HEK293 (cell line): Measurements from ENCODE around the gene PNPO.
A peak's percentile ranks its signal among the peaks of the same experiment; 100 is the strongest.

Experiments
- BCL11A ChIP-seq: fragments of 450-650 bp; formaldehyde crosslinking; IDR thresholded peaks from 2 replicates; pipeline ENCODE4 v1.5.1; 2016; ENCODE audit warnings: low read depth, missing biosample characterization, missing genetic modification characterization
- GLI4 ChIP-seq: fragments of 450-650 bp; formaldehyde crosslinking; IDR thresholded peaks from 2 replicates; pipeline ENCODE4 v1.5.1; 2016; ENCODE audit warnings: missing biosample characterization, missing genetic modification characterization
- MYNN ChIP-seq: fragments of 450-650 bp; formaldehyde crosslinking; IDR thresholded peaks from 2 replicates; pipeline ENCODE4 v1.5.1; 2016; ENCODE audit warnings: missing biosample characterization, missing genetic modification characterization, borderline replicate concordance
- OVOL3 ChIP-seq: fragments of 450-650 bp; formaldehyde crosslinking; IDR thresholded peaks from 2 replicates; pipeline ENCODE4 v1.5.1; 2016; ENCODE audit warnings: missing biosample characterization, missing genetic modification characterization
- RBAK ChIP-seq: fragments of 450-650 bp; formaldehyde crosslinking; IDR thresholded peaks from 2 replicates; pipeline ENCODE4 v1.5.1; 2016; ENCODE audit warnings: missing biosample characterization, missing genetic modification characterization
- ZBTB17 ChIP-seq: fragments of 450-650 bp; formaldehyde crosslinking; IDR thresholded peaks from 2 replicates; pipeline ENCODE4 v1.5.1; 2016; ENCODE audit warnings: missing biosample characterization, missing genetic modification characterization
- ZBTB7A ChIP-seq: fragments of 450-650 bp; formaldehyde crosslinking; IDR thresholded peaks from 2 replicates; pipeline ENCODE4 v1.5.1; 2016; ENCODE audit warnings: low read depth, missing biosample characterization, missing genetic modification characterization
- ZNF146 ChIP-seq: fragments of 450-650 bp; formaldehyde crosslinking; IDR thresholded peaks from 2 replicates; pipeline ENCODE4 v1.5.1; 2016; ENCODE audit warnings: missing biosample characterization, missing genetic modification characterization
- ZNF175 ChIP-seq: fragments of 450-650 bp; formaldehyde crosslinking; IDR thresholded peaks from 2 replicates; pipeline ENCODE4 v1.5.1; 2016; ENCODE audit warnings: missing biosample characterization, missing genetic modification characterization
- ZNF24 ChIP-seq: fragments of 450-650 bp; formaldehyde crosslinking; IDR thresholded peaks from 2 replicates; pipeline ENCODE4 v1.5.1; 2016; ENCODE audit warnings: missing biosample characterization, missing genetic modification characterization
- ZNF391 ChIP-seq: fragments of 450-650 bp; formaldehyde crosslinking; IDR thresholded peaks from 2 replicates; pipeline ENCODE4 v1.5.1; 2016; ENCODE audit warnings: low read depth, missing biosample characterization, missing genetic modification characterization, borderline replicate concordance
- ZNF416 ChIP-seq: fragments of 450-650 bp; formaldehyde crosslinking; IDR thresholded peaks from 2 replicates; pipeline ENCODE4 v1.5.1; 2016; ENCODE audit warnings: missing biosample characterization, missing genetic modification characterization
- ZNF521 ChIP-seq: fragments of 450-650 bp; formaldehyde crosslinking; IDR thresholded peaks from 2 replicates; pipeline ENCODE4 v1.5.1; 2017; ENCODE audit warnings: missing biosample characterization, mild to moderate bottlenecking, missing genetic modification characterization
- ZNF549 ChIP-seq: fragments of 450-650 bp; IDR thresholded peaks from 2 replicates; pipeline ENCODE4 v1.5.1; 2018; ENCODE audit warnings: missing biosample characterization, missing genetic modification characterization, mild to moderate bottlenecking, inconsistent platforms, moderate library complexity
- ZNF555 ChIP-seq: fragments of 450-650 bp; formaldehyde crosslinking; conservative IDR thresholded peaks from 2 replicates; pipeline ENCODE4 v1.5.1; 2017; ENCODE audit warnings: missing biosample characterization, mild to moderate bottlenecking, missing genetic modification characterization, inconsistent platforms
- ZNF610 ChIP-seq: fragments of 450-650 bp; formaldehyde crosslinking; IDR thresholded peaks from 2 replicates; pipeline ENCODE4 v1.5.1; 2016; ENCODE audit warnings: missing biosample characterization, missing genetic modification characterization, borderline replicate concordance
- ZNF791 ChIP-seq: fragments of 450-650 bp; formaldehyde crosslinking; IDR thresholded peaks from 2 replicates; pipeline ENCODE4 v1.5.1; 2016; ENCODE audit warnings: missing biosample characterization, missing genetic modification characterization
- ZNF792 ChIP-seq: fragments of 450-650 bp; formaldehyde crosslinking; IDR thresholded peaks from 2 replicates; pipeline ENCODE4 v1.5.1; 2016; ENCODE audit warnings: missing biosample characterization, missing genetic modification characterization
- TF ChIP-seq, protein P1 (sequence below): fragments of 450-650 bp; IDR thresholded peaks from 2 replicates; pipeline ENCODE4 v1.5.1; 2018; ENCODE audit warnings: missing biosample characterization, mild to moderate bottlenecking, missing genetic modification characterization
- TF ChIP-seq, protein P2 (sequence below): fragments of 450-650 bp; formaldehyde crosslinking; IDR thresholded peaks from 2 replicates; pipeline ENCODE4 v1.5.1; 2016; ENCODE audit warnings: missing biosample characterization, missing genetic modification characterization
- TF ChIP-seq, protein P3 (sequence below): fragments of 450-650 bp; formaldehyde crosslinking; IDR thresholded peaks from 2 replicates; pipeline ENCODE4 v1.5.1; 2017; ENCODE audit warnings: missing biosample characterization, missing genetic modification characterization
- TF ChIP-seq, protein P4 (sequence below): fragments of 450-650 bp; formaldehyde crosslinking; IDR thresholded peaks from 2 replicates; pipeline ENCODE4 v1.5.1; 2016; ENCODE audit warnings: missing biosample characterization, missing genetic modification characterization
- TF ChIP-seq, protein P5 (sequence below): fragments of 450-650 bp; formaldehyde crosslinking; IDR thresholded peaks from 2 replicates; pipeline ENCODE4 v1.5.1; 2016; ENCODE audit warnings: missing biosample characterization, missing genetic modification characterization, borderline replicate concordance
- TF ChIP-seq, protein P6 (sequence below): fragments of 450-650 bp; formaldehyde crosslinking; IDR thresholded peaks from 2 replicates; pipeline ENCODE4 v1.5.1; 2016; ENCODE audit warnings: missing biosample characterization, missing genetic modification characterization, borderline replicate concordance

Gene PNPO

DNA sequence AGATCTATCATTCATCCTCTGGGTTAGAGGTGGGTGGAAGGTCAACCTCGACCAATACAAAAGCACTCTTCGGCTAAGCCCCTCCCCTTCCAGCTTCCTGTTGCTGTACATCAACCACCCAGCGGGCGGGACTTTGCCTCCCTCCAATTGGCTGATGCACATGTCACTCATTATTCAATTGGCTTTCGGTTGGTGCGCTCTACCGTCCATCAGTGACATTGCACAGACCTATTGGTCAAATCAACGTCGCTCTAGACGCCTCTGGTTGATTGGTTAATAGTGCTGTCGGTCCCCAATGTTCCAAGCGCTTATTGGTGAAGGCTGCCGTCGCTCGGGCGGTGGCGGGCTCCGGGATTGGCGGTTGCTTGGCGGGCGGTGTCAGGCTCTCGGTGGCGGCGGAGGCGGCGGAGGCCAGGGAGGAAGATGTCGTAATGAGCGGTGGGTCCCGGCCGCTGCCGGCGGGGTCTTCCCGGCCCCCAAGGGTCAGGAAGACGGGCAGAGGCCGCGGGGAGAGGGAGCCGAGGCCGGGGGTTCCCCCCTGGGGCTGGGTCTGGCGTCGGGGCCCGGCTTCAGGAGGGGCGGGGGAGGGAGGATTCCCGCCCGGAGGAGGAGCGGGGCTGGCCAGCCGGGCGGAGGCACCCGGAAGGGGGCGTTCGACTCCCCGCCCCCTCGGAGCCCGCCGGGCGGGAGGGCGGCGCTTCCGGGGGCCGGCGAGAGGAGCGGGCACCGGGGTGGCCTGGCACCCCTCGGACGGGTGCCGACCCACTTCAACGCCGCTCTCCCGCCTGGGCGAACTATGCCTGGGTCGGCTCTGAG lies 45.3 kb upstream of the PNPO start, which contains the start of gene SP2 (continued):
- TF ChIP-seq, protein P1, sequence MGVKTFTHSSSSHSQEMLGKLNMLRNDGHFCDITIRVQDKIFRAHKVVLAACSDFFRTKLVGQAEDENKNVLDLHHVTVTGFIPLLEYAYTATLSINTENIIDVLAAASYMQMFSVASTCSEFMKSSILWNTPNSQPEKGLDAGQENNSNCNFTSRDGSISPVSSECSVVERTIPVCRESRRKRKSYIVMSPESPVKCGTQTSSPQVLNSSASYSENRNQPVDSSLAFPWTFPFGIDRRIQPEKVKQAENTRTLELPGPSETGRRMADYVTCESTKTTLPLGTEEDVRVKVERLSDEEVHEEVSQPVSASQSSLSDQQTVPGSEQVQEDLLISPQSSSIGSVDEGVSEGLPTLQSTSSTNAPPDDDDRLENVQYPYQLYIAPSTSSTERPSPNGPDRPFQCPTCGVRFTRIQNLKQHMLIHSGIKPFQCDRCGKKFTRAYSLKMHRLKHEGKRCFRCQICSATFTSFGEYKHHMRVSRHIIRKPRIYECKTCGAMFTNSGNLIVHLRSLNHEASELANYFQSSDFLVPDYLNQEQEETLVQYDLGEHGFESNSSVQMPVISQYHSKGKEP (tag by site-specific recombination), result no peak
- TF ChIP-seq ZNF549, result no peak
- TF ChIP-seq ZNF146 (tag by site-specific recombination), result no peak
- TF ChIP-seq ZNF391 (tag by site-specific recombination), result peak; percentile 37; the same call in 1 of the 2 replicates
- no peak for TF ChIP-seq ZNF416 (tag by site-specific recombination)
- TF ChIP-seq, protein P2, sequence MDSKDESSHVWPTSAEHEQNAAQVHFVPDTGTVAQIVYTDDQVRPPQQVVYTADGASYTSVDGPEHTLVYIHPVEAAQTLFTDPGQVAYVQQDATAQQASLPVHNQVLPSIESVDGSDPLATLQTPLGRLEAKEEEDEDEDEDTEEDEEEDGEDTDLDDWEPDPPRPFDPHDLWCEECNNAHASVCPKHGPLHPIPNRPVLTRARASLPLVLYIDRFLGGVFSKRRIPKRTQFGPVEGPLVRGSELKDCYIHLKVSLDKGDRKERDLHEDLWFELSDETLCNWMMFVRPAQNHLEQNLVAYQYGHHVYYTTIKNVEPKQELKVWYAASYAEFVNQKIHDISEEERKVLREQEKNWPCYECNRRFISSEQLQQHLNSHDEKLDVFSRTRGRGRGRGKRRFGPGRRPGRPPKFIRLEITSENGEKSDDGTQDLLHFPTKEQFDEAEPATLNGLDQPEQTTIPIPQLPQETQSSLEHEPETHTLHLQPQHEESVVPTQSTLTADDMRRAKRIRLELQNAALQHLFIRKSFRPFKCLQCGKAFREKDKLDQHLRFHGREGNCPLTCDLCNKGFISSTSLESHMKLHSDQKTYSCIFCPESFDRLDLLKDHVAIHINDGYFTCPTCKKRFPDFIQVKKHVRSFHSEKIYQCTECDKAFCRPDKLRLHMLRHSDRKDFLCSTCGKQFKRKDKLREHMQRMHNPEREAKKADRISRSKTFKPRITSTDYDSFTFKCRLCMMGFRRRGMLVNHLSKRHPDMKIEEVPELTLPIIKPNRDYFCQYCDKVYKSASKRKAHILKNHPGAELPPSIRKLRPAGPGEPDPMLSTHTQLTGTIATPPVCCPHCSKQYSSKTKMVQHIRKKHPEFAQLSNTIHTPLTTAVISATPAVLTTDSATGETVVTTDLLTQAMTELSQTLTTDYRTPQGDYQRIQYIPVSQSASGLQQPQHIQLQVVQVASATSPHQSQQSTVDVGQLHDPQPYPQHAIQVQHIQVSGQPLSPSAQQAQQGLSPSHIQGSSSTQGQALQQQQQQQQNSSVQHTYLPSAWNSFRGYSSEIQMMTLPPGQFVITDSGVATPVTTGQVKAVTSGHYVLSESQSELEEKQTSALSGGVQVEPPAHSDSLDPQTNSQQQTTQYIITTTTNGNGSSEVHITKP, result peak; percentile 8; the same call in 1 of the 2 replicates
- no peak for TF ChIP-seq ZNF610 (tag by site-specific recombination)
- no peak for TF ChIP-seq ZNF792 (tag by site-specific recombination)
- no peak for TF ChIP-seq ZNF791 (tag by site-specific recombination)
- TF ChIP-seq ZNF555 (tag by site-specific recombination), result no peak
- no peak for TF ChIP-seq ZBTB17 (tag by site-specific recombination)
- TF ChIP-seq ZBTB7A (tag by site-specific recombination), result no peak
- TF ChIP-seq, protein P3, sequence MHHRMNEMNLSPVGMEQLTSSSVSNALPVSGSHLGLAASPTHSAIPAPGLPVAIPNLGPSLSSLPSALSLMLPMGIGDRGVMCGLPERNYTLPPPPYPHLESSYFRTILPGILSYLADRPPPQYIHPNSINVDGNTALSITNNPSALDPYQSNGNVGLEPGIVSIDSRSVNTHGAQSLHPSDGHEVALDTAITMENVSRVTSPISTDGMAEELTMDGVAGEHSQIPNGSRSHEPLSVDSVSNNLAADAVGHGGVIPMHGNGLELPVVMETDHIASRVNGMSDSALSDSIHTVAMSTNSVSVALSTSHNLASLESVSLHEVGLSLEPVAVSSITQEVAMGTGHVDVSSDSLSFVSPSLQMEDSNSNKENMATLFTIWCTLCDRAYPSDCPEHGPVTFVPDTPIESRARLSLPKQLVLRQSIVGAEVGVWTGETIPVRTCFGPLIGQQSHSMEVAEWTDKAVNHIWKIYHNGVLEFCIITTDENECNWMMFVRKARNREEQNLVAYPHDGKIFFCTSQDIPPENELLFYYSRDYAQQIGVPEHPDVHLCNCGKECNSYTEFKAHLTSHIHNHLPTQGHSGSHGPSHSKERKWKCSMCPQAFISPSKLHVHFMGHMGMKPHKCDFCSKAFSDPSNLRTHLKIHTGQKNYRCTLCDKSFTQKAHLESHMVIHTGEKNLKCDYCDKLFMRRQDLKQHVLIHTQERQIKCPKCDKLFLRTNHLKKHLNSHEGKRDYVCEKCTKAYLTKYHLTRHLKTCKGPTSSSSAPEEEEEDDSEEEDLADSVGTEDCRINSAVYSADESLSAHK (tag by site-specific recombination), result no peak
- TF ChIP-seq ZNF521 (tag by site-specific recombination), result no peak
- TF ChIP-seq, protein P4, sequence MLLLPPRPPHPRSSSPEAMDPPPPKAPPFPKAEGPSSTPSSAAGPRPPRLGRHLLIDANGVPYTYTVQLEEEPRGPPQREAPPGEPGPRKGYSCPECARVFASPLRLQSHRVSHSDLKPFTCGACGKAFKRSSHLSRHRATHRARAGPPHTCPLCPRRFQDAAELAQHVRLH, result peak; percentile 97
- no peak for TF ChIP-seq BCL11A (tag by site-specific recombination)
- TF ChIP-seq MYNN (tag by site-specific recombination), result no peak
- TF ChIP-seq GLI4, result no peak
- TF ChIP-seq OVOL3 (tag by site-specific recombination), result no peak
- TF ChIP-seq RBAK, result no peak
- TF ChIP-seq ZNF24 (tag by site-specific recombination), result no peak
- TF ChIP-seq, protein P5, sequence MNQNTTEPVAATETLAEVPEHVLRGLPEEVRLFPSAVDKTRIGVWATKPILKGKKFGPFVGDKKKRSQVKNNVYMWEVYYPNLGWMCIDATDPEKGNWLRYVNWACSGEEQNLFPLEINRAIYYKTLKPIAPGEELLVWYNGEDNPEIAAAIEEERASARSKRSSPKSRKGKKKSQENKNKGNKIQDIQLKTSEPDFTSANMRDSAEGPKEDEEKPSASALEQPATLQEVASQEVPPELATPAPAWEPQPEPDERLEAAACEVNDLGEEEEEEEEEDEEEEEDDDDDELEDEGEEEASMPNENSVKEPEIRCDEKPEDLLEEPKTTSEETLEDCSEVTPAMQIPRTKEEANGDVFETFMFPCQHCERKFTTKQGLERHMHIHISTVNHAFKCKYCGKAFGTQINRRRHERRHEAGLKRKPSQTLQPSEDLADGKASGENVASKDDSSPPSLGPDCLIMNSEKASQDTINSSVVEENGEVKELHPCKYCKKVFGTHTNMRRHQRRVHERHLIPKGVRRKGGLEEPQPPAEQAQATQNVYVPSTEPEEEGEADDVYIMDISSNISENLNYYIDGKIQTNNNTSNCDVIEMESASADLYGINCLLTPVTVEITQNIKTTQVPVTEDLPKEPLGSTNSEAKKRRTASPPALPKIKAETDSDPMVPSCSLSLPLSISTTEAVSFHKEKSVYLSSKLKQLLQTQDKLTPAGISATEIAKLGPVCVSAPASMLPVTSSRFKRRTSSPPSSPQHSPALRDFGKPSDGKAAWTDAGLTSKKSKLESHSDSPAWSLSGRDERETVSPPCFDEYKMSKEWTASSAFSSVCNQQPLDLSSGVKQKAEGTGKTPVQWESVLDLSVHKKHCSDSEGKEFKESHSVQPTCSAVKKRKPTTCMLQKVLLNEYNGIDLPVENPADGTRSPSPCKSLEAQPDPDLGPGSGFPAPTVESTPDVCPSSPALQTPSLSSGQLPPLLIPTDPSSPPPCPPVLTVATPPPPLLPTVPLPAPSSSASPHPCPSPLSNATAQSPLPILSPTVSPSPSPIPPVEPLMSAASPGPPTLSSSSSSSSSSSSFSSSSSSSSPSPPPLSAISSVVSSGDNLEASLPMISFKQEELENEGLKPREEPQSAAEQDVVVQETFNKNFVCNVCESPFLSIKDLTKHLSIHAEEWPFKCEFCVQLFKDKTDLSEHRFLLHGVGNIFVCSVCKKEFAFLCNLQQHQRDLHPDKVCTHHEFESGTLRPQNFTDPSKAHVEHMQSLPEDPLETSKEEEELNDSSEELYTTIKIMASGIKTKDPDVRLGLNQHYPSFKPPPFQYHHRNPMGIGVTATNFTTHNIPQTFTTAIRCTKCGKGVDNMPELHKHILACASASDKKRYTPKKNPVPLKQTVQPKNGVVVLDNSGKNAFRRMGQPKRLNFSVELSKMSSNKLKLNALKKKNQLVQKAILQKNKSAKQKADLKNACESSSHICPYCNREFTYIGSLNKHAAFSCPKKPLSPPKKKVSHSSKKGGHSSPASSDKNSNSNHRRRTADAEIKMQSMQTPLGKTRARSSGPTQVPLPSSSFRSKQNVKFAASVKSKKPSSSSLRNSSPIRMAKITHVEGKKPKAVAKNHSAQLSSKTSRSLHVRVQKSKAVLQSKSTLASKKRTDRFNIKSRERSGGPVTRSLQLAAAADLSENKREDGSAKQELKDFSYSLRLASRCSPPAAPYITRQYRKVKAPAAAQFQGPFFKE (tag by site-specific recombination), result no peak
- TF ChIP-seq, protein P6, sequence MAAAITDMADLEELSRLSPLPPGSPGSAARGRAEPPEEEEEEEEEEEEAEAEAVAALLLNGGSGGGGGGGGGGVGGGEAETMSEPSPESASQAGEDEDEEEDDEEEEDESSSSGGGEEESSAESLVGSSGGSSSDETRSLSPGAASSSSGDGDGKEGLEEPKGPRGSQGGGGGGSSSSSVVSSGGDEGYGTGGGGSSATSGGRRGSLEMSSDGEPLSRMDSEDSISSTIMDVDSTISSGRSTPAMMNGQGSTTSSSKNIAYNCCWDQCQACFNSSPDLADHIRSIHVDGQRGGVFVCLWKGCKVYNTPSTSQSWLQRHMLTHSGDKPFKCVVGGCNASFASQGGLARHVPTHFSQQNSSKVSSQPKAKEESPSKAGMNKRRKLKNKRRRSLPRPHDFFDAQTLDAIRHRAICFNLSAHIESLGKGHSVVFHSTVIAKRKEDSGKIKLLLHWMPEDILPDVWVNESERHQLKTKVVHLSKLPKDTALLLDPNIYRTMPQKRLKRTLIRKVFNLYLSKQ (tag by site-specific recombination), result no peak
- TF ChIP-seq ZNF175 (tag by site-specific recombination), result no peak
